ENCODE data around the gene TOGARAM1.

Gene TOGARAM1

GRCh38 chr14:44966601-44967336, 4.8 kb downstream of the TOGARAM1 start:
- DNase-seq: no peak

GRCh38 chr14:44968714-44969113, 6.7 kb downstream of the TOGARAM1 start:
- no peak for DNase-seq

GRCh38 chr14:44970907-44971306, 8.9 kb downstream of the TOGARAM1 start:
- DNase-seq: no peak

DNA sequence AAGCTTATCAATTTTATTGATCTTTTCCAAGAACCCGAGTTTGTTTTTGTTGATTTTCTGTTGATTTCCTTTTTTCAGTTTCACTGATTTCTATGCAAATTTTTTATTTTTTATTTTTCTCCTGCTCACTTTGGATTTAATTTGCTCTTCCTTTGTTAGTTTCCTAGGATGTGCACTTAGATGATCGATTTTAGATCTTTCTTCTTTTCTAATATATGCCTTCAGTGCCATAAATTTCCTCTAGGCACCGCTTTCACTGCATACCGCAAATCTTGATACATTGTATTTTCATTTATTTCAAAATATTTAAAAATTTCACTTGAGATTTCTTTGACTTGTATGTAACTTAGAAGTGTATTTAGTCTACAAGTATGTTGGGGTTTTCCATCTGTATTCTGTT, 9.5 kb downstream of the TOGARAM1 start:
- no peak for DNase-seq

DNA sequence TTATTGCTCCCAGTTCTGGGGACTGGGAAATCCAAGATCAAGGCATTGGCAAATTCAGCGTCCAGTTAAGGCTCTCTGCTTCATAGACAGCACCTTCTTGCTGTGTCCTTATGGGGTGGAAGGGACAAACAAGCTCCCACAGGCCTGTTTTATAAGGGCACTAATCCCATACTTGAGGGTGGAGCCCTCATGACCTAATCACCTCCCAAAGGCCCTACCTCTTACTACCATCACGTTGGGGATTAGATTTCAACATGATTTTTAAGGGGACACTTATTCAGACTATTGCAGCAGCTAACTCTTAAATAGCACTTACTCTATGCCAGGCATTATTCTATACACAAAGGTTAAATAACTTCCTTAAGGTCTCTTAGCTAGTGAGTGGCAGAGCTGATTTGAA, 17.3 kb downstream of the TOGARAM1 start:
- DNase-seq: no peak

DNA sequence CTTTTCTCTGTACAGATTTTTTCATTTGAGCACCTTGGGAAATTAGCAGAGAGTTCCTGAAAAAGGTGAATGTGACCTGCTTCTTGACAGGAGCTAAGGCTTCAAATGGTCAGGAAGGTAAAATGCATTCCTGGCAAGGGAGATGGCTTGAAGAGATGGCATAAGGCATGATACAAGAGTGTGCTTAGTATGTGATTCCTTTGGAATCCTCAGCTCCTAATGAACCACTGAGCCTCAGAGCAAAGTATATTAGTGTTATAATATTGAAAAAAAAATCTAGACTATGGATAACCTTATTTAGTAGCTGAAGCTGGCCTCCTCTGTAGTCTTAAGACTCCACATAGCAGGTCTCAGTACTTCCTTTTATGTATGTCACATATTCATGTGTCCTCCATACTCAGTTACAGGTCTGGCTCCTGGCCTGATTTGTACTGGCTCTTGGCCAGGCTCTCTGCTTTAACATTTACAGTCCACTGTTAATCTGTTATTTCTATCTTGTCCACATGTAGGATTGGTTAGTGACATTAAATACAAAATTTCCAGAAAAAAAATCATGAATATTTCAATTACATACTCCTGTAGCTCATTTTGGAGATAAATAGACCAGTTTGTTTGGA, 17.9 kb downstream of the TOGARAM1 start:
- DNase-seq: no peak

GRCh38 chr14:44981198-44981597, 19.2 kb downstream of the TOGARAM1 start:
- DNase-seq: no peak

- DNase-seq: no peak
Observed at GRCh38 chr14:44982594-44982993, 20.6 kb downstream of the TOGARAM1 start.

- no peak for DNase-seq
Observed at GRCh38 chr14:44988694-44989093, 26.7 kb downstream of the TOGARAM1 start.

DNA sequence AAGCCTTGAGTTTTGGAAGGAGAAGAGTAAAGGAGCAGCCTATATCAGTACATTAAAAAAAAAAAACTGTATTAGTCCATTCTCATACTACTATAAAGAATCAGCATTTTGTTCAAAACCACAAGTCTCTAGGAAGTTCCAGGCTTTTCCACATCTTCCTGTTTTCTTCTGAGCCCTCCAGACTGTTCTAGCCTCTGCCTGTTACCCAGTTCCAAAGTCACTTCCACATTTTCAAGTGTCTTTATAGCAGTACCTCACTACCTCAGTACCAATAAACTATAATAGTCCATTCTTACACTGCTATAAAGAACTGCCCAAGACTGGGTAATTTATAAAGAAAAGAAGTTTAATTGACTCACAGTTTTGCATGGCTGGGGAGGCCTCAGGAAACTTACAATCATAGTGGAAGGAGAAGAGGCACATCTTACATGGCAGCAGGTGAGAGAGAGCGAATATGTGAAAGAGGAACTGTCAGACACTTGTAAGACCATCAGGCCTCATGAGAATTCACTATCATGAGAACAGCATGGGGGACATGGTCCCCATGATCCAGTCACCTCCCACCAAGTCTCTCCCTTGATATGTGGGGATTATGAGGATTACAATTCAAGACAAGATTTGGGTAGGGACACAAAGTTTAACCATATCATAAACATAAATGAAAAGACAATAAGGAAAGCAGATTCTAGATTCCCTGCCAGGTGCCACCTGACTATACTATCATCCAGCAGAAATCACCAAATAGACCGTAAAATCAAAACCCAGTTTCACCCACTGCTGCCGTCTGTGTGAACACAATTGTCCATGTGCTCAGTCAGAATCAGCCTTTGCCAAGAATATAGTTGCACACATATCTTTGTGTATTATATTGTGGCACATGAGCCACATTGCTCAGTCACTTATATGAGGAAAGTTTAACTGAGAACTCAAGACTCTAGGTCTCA, 27.8 kb downstream of the TOGARAM1 start:
- no peak for DNase-seq

- no peak for DNase-seq
Observed at GRCh38 chr14:44990533-44990932, 28.5 kb downstream of the TOGARAM1 start.

GRCh38 chr14:44995196-44995595, 33.2 kb downstream of the TOGARAM1 start:
- no peak for DNase-seq

DNA sequence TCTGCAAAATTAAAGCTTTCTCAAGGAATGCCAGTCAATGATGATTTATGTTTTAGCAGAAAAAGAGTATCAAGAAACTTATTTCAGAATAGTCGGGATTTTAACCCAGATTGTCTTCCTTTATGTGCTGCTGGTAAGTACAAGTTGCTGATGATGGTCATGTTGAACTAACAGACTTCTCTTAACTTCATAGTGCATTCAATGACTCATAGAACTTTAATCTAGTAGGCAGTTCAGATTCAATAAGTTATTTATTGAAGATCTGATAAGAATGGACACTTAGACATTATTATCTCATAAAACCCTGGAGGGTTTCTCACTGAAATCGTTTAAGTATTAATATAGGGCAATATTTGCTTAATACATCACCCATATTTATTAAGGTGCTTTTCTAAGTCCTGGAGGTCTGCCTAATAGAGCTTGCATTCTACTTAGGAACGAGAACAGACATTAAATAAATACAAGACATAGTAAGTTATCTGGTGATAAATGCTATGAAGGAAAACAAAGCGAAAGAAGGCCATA, 33.8 kb downstream of the TOGARAM1 start:
- DNase-seq: no peak

- no peak for DNase-seq
Observed at GRCh38 chr14:45003924-45004323, 41.9 kb downstream of the TOGARAM1 start.

DNA sequence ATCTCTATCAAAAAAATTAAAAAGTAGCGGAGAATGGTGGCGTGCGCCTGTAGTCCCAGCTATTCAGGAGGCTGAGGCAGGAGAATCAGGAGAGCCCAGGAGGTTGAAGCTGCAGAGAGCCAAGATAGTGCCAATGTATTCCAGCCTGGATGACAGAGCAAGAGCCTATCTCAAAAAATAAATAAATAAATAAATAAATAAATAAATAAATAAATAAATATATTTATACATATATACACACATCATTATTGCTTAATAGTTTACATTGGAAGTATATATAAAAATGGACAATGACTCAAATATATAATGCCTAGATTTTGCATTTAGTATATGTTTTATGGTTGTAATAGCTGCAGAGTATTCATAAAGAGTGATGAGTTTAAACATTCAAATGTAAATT, 53.1 kb downstream of the TOGARAM1 start:
- no peak for DNase-seq

DNA sequence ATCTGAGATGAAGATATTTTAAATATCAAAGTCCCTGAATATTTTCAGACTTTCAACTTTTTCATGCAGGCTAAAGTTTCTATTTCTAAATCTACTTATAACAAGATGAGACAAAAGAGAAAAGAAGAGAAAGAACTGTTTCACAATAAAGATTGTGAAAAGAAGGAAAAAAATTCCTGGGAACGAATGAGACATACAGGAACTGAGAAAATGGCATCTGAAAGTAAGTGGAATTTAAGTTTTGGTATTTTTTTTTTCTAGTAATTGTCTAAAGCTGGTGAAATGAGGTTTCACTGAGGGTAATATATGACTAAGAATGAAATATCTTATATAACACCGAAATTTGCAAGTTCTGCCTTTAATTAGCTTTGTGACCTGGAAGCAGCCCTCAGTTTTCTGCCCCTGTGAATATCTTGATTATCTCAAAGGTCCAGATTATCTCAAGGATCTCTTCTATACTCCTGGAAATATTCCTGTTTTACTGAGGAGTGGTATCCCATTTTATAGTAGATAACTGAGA, 66.2 kb downstream of the TOGARAM1 start:
- no peak for DNase-seq

DNA sequence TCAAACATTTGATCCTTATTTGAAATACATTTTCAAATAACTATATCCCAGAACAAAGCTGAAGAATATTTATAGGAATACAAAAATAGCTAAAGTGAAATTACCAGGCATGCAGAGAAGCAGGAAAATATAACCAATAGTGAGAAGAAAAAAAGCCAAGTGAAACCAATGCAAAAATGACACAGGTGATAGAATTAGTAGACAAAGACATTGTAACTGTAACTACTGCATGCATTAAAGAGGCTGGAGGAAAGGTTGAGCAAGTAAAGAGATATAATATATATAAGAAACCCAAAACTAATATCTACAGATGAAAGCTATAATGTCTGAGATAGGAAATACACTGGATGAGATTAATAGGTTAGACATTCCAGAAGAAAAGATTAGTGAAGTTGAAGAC, 72.7 kb downstream of the TOGARAM1 start:
- DNase-seq: no peak

- DNase-seq: no peak
Observed at GRCh38 chr14:45038256-45038655, 76.3 kb downstream of the TOGARAM1 start.

DNA sequence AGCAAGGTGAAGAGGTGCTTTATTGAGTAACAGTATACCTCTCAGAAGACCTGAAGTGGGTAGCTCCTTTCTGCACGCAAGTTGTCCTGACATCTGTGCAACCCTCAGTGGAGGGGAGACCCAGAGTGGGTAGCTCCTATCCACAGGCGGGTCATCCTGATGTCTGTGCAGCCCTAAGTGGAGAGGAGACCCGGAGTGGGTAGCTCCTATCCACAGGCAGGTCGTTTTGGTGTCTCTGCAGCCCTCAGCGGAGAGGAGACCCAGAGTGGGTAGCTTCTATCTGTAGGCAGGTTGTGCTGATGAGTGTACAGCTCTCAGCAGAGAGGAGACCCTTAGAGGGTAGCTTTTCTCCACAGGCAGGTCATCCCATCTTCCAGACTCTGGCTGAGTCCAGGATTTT, 76.9 kb downstream of the TOGARAM1 start:
- no peak for DNase-seq

DNA sequence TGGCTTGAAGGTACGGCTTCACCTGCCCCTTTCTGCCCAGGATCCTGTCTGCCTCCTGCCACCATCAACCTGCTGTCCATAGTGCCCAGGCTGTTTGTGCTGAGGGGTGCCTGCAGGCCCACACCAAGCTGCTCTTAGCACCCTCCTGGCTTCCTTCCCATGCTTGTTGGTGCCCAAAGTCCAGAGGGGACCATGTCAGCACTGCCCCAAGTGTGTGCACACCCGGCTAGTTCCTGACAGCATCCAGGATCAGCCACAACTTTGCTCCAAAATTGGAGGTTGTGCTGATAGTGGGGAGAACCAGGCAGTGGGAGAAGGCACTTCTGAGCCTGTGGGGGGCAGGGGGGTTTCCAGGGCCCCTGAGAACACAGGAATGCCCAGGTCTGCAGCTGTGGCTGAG, 77.4 kb downstream of the TOGARAM1 start:
- DNase-seq: no peak

DNA sequence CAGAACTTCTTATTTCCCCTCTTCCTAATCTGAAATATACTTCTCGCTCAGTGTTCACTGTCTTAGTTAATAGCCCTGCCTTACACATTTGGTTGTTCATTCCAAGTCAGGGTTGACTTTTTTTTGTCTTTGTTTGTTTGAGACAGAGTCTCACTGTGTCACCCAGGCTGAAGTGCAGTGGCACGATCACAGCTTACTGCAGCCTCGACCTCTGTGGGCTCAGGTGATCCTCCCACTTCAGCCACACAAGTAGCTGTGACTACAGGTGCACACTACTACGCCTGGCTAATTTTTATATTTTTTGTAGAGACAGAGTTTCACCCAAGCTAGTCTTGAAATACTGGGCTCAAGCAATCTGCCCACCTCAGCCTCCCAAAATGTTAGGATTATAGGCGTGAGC, 79.7 kb downstream of the TOGARAM1 start:
- DNase-seq: no peak

- DNase-seq: no peak
Observed at GRCh38 chr14:45044638-45045037, 82.6 kb downstream of the TOGARAM1 start.

- DNase-seq: no peak
Observed at GRCh38 chr14:45048385-45048784, 86.4 kb downstream of the TOGARAM1 start.
